H1 (cell line): Measurements from ENCODE around the gene JAG1. TPM values are rescaled to one million over a fixed set of nuclear protein-coding genes. Genes with fewer than 3 reads are reported as not detected.

Source experiments
- CHD2 ChIP-seq: IDR thresholded peaks from 2 replicates; pipeline ENCODE4 v1.6.1; 2012; ENCODE audit warnings: low read length, improper control_type of control experiment
- GABPA ChIP-seq: IDR thresholded peaks from 2 replicates; pipeline ENCODE4 v1.6.1; 2011; ENCODE audit warnings: mild to moderate bottlenecking, low read length, moderate library complexity, borderline replicate concordance; ENCODE audit not compliant: insufficient read depth
- KDM5A ChIP-seq: fragments of 200-600 bp; IDR thresholded peaks from 2 replicates; pipeline ENCODE4 v1.7.1; 2012; ENCODE audit warnings: mild to moderate bottlenecking, low read length, inconsistent platforms, mixed read lengths
- NRF1 ChIP-seq: IDR thresholded peaks from 2 replicates; pipeline ENCODE4 v1.6.1; 2011; ENCODE audit warnings: mild to moderate bottlenecking, low read depth, low read length, improper control_type of control experiment
- POLR2AphosphoS5 ChIP-seq: IDR thresholded peaks from 2 replicates; pipeline ENCODE4 v1.6.1; 2011; ENCODE audit warnings: low read depth, low read length
- RFX5 ChIP-seq: IDR thresholded peaks from 2 replicates; pipeline ENCODE4 v1.6.1; 2011; ENCODE audit warnings: low read depth, low read length, improper control_type of control experiment, borderline replicate concordance
- SP2 ChIP-seq: IDR thresholded peaks from 2 replicates; pipeline ENCODE4 v1.6.1; 2012; ENCODE audit warnings: mild to moderate bottlenecking, low read length, inconsistent platforms
- SRF ChIP-seq: IDR thresholded peaks from 2 replicates; pipeline ENCODE4 v1.6.1; 2011; ENCODE audit warnings: mild to moderate bottlenecking, low read depth, low read length, moderate library complexity
- polyA plus RNA-seq, 7 experiments: library from polyadenylated mRNA; depleted of rRNA in 3 of 7; stranded (reverse) in 5 of 7; unstranded in 2 of 7; fragments of >200 nt in 5 of 7; fragments of 200-250 nt in 2 of 7; gene quantifications; 1 replicate in 5 of 7; 2 replicates in 1 of 7; 4 replicates in 1 of 7; pipeline versions ENCODE4 v1.2.1 to v1.2.3, GENCODE V29; 2011 to 2013; ENCODE audit warnings: missing spikeins in 2 of 7, mixed read lengths in 2 of 7
- total RNA-seq: library from RNA; stranded (reverse); fragmentation: NEBNext Ultra II Directional; extraction: Animal tissue kit (Norgen Biotek cat#: 25700); gene quantifications from 2 replicates; pipeline ENCODE4 v1.2.1, GENCODE V29; 2021
- TF ChIP-seq, protein P1 (sequence below): fragments of 300-600 bp; sonication (generic); IDR thresholded peaks from 2 replicates; pipeline ENCODE4 v1.7.1; 2012; ENCODE audit warnings: low read length, moderate library complexity, mild to moderate bottlenecking, inconsistent platforms; ENCODE audit not compliant: insufficient replicate concordance
- TF ChIP-seq, protein P2 (sequence below): IDR thresholded peaks from 2 replicates; pipeline ENCODE4 v1.6.1; 2011; ENCODE audit warnings: low read depth, mild to moderate bottlenecking, low read length; ENCODE audit not compliant: insufficient read depth
- TF ChIP-seq, protein P3 (sequence below): IDR thresholded peaks from 2 replicates; pipeline ENCODE4 v1.6.1; 2012; ENCODE audit warnings: inconsistent platforms

The JAG1 gene
- total and polyA plus RNA-seq, 2 of the 8 experiments (the other 6 are each of a cell fraction or from before 2014, with no cell fraction given), result 13.5 to 27.3 TPM

DNA sequence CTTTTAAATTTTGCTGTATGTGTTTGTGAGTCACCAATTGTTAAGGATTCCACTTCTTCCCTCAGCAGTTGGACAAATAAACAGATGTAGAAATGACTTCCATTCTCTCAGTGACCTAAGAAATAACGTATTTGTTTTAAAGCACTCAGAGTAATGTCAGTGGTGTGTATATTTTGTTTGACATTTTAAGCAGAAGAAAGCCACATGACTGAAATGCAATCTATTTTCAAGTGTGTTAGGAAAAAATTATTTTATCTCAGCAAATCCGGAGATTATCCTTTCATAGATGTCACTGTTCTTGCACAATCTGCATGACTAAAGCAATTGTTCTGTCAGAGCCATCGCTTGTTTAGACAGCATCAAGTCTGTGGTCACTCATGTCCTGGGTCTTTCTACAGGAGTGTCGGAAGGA is 77.1 kb downstream of the JAG1 start (continued):
- TF ChIP-seq, protein P1, sequence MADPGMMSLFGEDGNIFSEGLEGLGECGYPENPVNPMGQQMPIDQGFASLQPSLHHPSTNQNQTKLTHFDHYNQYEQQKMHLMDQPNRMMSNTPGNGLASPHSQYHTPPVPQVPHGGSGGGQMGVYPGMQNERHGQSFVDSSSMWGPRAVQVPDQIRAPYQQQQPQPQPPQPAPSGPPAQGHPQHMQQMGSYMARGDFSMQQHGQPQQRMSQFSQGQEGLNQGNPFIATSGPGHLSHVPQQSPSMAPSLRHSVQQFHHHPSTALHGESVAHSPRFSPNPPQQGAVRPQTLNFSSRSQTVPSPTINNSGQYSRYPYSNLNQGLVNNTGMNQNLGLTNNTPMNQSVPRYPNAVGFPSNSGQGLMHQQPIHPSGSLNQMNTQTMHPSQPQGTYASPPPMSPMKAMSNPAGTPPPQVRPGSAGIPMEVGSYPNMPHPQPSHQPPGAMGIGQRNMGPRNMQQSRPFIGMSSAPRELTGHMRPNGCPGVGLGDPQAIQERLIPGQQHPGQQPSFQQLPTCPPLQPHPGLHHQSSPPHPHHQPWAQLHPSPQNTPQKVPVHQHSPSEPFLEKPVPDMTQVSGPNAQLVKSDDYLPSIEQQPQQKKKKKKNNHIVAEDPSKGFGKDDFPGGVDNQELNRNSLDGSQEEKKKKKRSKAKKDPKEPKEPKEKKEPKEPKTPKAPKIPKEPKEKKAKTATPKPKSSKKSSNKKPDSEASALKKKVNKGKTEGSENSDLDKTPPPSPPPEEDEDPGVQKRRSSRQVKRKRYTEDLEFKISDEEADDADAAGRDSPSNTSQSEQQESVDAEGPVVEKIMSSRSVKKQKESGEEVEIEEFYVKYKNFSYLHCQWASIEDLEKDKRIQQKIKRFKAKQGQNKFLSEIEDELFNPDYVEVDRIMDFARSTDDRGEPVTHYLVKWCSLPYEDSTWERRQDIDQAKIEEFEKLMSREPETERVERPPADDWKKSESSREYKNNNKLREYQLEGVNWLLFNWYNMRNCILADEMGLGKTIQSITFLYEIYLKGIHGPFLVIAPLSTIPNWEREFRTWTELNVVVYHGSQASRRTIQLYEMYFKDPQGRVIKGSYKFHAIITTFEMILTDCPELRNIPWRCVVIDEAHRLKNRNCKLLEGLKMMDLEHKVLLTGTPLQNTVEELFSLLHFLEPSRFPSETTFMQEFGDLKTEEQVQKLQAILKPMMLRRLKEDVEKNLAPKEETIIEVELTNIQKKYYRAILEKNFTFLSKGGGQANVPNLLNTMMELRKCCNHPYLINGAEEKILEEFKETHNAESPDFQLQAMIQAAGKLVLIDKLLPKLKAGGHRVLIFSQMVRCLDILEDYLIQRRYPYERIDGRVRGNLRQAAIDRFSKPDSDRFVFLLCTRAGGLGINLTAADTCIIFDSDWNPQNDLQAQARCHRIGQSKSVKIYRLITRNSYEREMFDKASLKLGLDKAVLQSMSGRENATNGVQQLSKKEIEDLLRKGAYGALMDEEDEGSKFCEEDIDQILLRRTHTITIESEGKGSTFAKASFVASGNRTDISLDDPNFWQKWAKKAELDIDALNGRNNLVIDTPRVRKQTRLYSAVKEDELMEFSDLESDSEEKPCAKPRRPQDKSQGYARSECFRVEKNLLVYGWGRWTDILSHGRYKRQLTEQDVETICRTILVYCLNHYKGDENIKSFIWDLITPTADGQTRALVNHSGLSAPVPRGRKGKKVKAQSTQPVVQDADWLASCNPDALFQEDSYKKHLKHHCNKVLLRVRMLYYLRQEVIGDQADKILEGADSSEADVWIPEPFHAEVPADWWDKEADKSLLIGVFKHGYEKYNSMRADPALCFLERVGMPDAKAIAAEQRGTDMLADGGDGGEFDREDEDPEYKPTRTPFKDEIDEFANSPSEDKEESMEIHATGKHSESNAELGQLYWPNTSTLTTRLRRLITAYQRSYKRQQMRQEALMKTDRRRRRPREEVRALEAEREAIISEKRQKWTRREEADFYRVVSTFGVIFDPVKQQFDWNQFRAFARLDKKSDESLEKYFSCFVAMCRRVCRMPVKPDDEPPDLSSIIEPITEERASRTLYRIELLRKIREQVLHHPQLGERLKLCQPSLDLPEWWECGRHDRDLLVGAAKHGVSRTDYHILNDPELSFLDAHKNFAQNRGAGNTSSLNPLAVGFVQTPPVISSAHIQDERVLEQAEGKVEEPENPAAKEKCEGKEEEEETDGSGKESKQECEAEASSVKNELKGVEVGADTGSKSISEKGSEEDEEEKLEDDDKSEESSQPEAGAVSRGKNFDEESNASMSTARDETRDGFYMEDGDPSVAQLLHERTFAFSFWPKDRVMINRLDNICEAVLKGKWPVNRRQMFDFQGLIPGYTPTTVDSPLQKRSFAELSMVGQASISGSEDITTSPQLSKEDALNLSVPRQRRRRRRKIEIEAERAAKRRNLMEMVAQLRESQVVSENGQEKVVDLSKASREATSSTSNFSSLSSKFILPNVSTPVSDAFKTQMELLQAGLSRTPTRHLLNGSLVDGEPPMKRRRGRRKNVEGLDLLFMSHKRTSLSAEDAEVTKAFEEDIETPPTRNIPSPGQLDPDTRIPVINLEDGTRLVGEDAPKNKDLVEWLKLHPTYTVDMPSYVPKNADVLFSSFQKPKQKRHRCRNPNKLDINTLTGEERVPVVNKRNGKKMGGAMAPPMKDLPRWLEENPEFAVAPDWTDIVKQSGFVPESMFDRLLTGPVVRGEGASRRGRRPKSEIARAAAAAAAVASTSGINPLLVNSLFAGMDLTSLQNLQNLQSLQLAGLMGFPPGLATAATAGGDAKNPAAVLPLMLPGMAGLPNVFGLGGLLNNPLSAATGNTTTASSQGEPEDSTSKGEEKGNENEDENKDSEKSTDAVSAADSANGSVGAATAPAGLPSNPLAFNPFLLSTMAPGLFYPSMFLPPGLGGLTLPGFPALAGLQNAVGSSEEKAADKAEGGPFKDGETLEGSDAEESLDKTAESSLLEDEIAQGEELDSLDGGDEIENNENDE, result no peak
- no peak for TF ChIP-seq CHD2
- TF ChIP-seq POLR2AphosphoS5, result no peak
- TF ChIP-seq, protein P2, sequence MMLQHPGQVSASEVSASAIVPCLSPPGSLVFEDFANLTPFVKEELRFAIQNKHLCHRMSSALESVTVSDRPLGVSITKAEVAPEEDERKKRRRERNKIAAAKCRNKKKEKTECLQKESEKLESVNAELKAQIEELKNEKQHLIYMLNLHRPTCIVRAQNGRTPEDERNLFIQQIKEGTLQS, result no peak
- no peak for TF ChIP-seq GABPA
- TF ChIP-seq NRF1, result no peak
- TF ChIP-seq, protein P3, sequence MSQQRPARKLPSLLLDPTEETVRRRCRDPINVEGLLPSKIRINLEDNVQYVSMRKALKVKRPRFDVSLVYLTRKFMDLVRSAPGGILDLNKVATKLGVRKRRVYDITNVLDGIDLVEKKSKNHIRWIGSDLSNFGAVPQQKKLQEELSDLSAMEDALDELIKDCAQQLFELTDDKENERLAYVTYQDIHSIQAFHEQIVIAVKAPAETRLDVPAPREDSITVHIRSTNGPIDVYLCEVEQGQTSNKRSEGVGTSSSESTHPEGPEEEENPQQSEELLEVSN, result no peak
- no peak for TF ChIP-seq SRF
- TF ChIP-seq RFX5, result no peak
- no peak for TF ChIP-seq KDM5A
- no peak for TF ChIP-seq SP2
